Bronchial epithelial cell (primary cell): ENCODE results near the gene RTRAF. TPM values are rescaled to one million over a fixed set of nuclear protein-coding genes. Genes with fewer than 3 reads are reported as not detected.

Source experiments
- DNase-seq: peaks from one replicate; pipeline ENCODE4 v3.0.0-alpha.2; 2010; ENCODE audit warnings: low read depth
- FAIRE-seq: peaks from 2 replicates; lab custom pipeline; 2011; peaks lifted over from hg19 to GRCh38; lab: Jason Lieb, UNC
- H3K27me3 ChIP-seq: 2 replicates; pipeline ENCODE4 v1.5.1; 2011; ENCODE audit warnings: low read length; ENCODE audit not compliant: control insufficient read depth, insufficient read depth
- H3K36me3 ChIP-seq: 2 replicates; pipeline ENCODE4 v1.5.1; 2011; ENCODE audit warnings: low read length; ENCODE audit not compliant: control insufficient read depth, insufficient read depth
- H3K4me3 ChIP-seq: 2 replicates; pipeline ENCODE4 v1.5.1; 2011; ENCODE audit warnings: mild to moderate bottlenecking, low read depth, low read length, control low read depth
- total RNA-seq: library from RNA; depleted of rRNA; stranded (reverse); fragments of >200 nt; gene quantifications from 2 replicates; pipeline ENCODE4 v1.2.1, GENCODE V29; 2014
- TF ChIP-seq, protein P1 (sequence below): IDR thresholded peaks from 2 replicates; pipeline ENCODE4 v1.5.1; 2011; ENCODE audit warnings: mild to moderate bottlenecking, moderate library complexity, low read length, control low read depth, inconsistent platforms; ENCODE audit not compliant: insufficient read depth, severe bottlenecking

RTRAF gene
- total RNA-seq, 1 donor from 2014 or later: 69.2 TPM

DNA sequence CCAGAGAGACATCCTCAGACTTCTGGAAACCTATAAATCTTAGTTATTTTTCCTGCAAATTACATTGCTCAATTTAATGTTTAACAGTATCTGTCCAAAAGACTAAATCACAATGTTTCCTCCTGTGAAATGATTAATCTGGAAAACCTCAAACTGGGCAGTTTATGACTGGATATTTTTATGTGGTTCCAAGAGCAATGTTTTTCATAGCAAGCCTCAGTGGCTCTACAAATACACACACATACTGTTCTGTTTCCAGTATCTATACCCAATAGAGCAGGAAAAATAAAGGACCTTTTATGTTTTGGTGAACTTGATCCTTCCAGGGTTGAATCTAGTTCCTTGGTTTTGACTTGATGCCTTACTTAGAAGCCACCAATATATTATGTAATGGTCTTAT is 70.3 kb downstream of the RTRAF start:
- FAIRE-seq (no peak), DNase-seq (no peak)
- peaks cover 9% of the 10 kb centered on the region for H3K27me3 ChIP-seq
- no peak overlapping the region for H3K4me3 ChIP-seq
- TF ChIP-seq, protein P1, sequence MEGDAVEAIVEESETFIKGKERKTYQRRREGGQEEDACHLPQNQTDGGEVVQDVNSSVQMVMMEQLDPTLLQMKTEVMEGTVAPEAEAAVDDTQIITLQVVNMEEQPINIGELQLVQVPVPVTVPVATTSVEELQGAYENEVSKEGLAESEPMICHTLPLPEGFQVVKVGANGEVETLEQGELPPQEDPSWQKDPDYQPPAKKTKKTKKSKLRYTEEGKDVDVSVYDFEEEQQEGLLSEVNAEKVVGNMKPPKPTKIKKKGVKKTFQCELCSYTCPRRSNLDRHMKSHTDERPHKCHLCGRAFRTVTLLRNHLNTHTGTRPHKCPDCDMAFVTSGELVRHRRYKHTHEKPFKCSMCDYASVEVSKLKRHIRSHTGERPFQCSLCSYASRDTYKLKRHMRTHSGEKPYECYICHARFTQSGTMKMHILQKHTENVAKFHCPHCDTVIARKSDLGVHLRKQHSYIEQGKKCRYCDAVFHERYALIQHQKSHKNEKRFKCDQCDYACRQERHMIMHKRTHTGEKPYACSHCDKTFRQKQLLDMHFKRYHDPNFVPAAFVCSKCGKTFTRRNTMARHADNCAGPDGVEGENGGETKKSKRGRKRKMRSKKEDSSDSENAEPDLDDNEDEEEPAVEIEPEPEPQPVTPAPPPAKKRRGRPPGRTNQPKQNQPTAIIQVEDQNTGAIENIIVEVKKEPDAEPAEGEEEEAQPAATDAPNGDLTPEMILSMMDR: no peak
- H3K36me3 ChIP-seq: no peaks in the 10 kb centered on the region

DNA sequence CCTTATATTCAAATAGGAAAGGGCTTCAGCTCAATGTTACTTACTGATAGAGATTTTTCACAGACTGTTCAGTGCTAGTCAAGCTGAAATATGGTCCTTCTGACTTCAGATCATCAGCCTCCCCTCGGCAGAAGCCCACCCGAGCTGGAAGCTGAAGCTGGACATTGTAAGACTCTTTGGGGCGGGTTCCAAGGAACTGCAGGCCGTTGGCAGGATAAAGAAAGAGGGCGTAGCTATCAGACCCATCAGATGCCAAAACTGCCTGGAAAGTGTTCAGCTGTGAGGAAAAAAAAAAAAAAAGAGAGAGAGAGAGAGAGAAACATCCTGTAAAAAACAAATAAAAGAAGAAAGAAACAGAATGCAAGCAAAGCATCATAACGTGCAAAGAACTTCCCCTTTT is 70.7 kb downstream of the RTRAF start:
- no peak overlapping the region for H3K4me3 ChIP-seq
- no peaks in the 10 kb centered on the region for H3K36me3 ChIP-seq
- DNase-seq (no peak), FAIRE-seq (no peak)
- H3K27me3 ChIP-seq: peaks cover 9% of the 10 kb centered on the region
- TF ChIP-seq, protein P1: no peak

Other genes with a start within 250 kb of the RTRAF start
- not detected in 2 replicates for gene GNG2, start 128.9 kb upstream of the RTRAF start, total RNA-seq
- gene NID2, start 79.5 kb downstream of the RTRAF start, total RNA-seq: 0.38 and 3.9 TPM in 2 replicates